ENCODE data around the gene TMEM164. TPM values are rescaled to one million over a fixed set of nuclear protein-coding genes. Genes with fewer than 3 reads are reported as not detected.
A peak's percentile ranks its signal among the peaks of the same experiment; 100 is the strongest.

The TMEM164 gene
- total and polyA plus RNA-seq, 12 donors: 8.7 to 32.2 (median 24.8) TPM

DNA sequence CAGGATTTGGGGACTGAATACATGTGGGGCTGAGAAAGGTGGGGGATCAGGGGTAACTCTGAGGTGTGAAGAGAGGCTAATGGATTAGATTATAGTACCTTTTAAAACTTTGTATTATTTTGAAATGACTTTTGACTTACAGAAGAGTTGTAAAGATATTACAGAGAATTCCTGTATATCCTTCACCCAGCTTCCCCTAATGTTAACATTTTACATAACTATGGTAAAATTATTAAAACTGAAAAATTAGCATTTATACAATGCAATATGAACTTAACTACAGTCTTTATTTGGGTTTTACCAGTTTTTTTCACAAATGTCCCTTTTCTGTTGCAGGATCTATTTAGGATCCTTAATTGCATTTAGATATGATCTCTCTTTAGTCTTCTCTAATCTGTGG lies 57.4 kb downstream of the TMEM164 start:
- H3K27ac ChIP-seq: no peak overlapping the region
- TF ChIP-seq, protein P1, sequence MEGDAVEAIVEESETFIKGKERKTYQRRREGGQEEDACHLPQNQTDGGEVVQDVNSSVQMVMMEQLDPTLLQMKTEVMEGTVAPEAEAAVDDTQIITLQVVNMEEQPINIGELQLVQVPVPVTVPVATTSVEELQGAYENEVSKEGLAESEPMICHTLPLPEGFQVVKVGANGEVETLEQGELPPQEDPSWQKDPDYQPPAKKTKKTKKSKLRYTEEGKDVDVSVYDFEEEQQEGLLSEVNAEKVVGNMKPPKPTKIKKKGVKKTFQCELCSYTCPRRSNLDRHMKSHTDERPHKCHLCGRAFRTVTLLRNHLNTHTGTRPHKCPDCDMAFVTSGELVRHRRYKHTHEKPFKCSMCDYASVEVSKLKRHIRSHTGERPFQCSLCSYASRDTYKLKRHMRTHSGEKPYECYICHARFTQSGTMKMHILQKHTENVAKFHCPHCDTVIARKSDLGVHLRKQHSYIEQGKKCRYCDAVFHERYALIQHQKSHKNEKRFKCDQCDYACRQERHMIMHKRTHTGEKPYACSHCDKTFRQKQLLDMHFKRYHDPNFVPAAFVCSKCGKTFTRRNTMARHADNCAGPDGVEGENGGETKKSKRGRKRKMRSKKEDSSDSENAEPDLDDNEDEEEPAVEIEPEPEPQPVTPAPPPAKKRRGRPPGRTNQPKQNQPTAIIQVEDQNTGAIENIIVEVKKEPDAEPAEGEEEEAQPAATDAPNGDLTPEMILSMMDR (IDR thresholded peaks at IDR 0.05): no peak
- TF ChIP-seq POLR2A (IDR thresholded peaks at IDR 0.05): no peak

DNA sequence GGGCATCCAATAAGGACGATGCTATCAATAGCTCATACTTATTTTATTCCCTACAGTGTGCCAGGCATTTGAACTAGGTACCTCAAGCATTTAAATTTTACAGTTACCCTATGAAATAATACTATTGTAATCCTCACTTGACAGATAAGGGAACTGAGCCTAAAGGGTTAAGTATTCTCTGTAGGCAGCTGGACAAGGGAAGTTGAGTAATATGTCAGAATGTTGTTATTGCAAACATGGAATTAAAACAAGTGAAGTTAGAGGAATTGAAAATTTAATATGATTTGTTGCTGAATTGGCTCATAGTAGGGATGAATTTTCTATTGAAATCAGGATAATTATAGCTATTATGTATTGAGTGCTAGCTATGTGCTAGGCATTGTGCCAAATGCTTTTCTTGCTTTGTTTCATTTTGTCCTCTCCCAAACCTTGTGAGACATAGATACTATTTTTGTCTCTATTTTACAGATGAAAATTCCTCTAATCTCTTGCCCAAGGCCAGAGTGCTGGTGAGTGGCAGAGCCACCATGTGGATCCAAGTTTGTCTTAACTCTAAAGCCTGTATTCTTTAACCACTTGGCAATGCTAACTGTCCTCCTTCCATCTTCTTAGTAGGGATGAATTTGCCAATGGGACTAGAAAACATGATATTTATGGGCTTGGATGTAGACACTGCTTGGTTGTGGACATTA lies 58.1 kb downstream of the TMEM164 start:
- intact Hi-C loops (cut with DNase I): no loop called here
- Histone ChIP-seq H3K27me3 (no peaks in the 10 kb centered on the region), H3K4me3 (no peak overlapping the region), H3K36me3 (replicated peaks in 1 of 2) (no peaks in the 10 kb centered on the region), H3K27ac (no peak overlapping the region), H3K9me3 (replicated peaks in 1 of 3) (no peaks in the 10 kb centered on the region), H3K4me1 (replicated peaks in 1 of 2) (peaks cover 0 to 9% of the 10 kb centered on the region in 2 donors)
- TF ChIP-seq, protein P1 (IDR thresholded peaks at IDR 0.05): no peak
- no peak for TF ChIP-seq POLR2A (IDR thresholded peaks at IDR 0.05)
- DNase-seq: peak in 6 of 7 donors; percentile 22 to 53 (median 46)
- 54 to 100% (median 75%) methylated on average over 1 of the region's 1 CpG for WGBS, 4 donors

More for the DNA sequence above, 57.4 kb downstream of the TMEM164 start:
- Histone ChIP-seq H3K4me3 (no peak overlapping the region), H3K36me3 (replicated peaks in 1 of 2) (no peaks in the 10 kb centered on the region), H3K27me3 (no peaks in the 10 kb centered on the region), H3K4me1 (replicated peaks in 1 of 2) (peaks cover 0 to 9% of the 10 kb centered on the region in 2 donors), H3K9me3 (replicated peaks in 1 of 3) (no peaks in the 10 kb centered on the region)
- intact Hi-C loops (cut with DNase I): no loop called here
- no peak for DNase-seq

DNA sequence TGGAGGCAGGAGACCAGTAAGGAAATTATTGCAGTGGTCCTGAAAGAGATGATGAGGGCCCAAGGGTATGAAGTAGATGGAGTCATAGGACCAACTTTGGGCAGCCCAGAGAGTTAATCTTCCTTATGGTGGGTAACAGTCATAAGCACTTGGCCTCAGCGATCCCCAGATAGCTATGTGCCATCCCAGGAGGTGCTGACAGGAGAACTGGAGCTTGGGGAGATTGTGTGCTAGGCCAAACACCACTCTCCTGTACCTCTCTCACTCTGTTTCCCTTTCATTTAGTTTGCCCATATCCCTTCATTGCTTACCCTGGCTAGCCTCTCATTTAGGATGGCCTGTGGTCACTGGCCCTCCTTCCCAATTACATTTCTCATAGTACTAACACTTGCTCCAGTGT lies 60.0 kb downstream of the TMEM164 start:
- intact Hi-C loops (cut with DNase I): no loop called here
- no peaks in the 10 kb centered on the region for H3K36me3 ChIP-seq (replicated peaks in 1 of 2)
- H3K4me1 ChIP-seq (replicated peaks in 1 of 2): peaks cover 0 to 9% of the 10 kb centered on the region in 2 donors
- H3K9me3 ChIP-seq (replicated peaks in 1 of 3): no peaks in the 10 kb centered on the region
- DNase-seq: no peak
- H3K27me3 ChIP-seq: no peaks in the 10 kb centered on the region
- H3K27ac ChIP-seq: no peak overlapping the region
- H3K4me3 ChIP-seq: no peak overlapping the region
- 82 to 100% (median 93%) methylated on average over 1 of the region's 1 CpG for WGBS, 4 donors
- TF ChIP-seq, protein P1 (IDR thresholded peaks at IDR 0.05): no peak
- no peak for TF ChIP-seq POLR2A (IDR thresholded peaks at IDR 0.05)

DNA sequence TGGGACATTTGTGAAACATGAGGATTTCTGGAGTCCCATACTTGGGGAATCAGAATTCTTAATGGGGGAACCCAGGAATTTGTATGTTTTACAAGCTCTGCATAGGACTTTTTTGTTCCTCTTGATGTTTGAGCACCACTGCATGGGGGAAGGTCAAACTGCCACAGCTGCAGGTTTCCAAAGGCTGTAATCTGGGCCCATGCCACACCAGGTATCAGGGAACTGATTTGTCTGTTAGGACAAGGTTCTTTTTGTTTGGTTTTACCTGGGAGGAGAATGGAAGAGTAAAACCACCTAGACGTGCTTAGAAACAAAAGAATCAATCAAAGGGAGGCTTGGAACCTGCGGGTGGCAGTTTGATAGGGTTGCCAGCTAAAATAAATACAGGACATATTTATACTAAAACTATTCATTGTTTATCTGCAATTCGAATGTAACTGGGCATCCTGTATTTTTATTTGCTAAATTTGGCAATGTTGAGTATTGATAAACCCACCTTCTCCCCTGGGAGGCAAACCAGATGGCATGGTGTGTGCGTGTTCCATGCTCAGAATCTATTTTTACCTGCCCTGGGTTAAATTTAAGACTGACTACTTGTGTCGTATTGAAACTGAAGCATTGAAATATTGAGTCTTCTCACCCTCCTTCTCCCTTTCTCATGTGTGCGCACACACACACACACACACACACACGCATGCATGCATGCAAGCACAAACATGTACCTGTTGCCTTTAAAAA lies 63.7 kb downstream of the TMEM164 start:
- intact Hi-C loops (cut with DNase I): no loop called here
- 64 to 91% (median 72%) methylated on average over 7 of the region's 7 CpGs for WGBS, 4 donors

More for the DNA sequence above, 63.7 kb downstream of the TMEM164 start:
- H3K36me3 ChIP-seq (replicated peaks in 1 of 2): no peaks in the 10 kb centered on the region
- no peak overlapping the region for H3K27ac ChIP-seq
- peaks cover 0 to 6% of the 10 kb centered on the region in 2 donors for H3K4me1 ChIP-seq (replicated peaks in 1 of 2)
- H3K4me3 ChIP-seq: no peak overlapping the region
- peaks cover 10% of the 10 kb centered on the region for H3K27me3 ChIP-seq
- DNase-seq: no peak
- TF ChIP-seq, protein P1 (IDR thresholded peaks at IDR 0.05): no peak
- TF ChIP-seq POLR2A (IDR thresholded peaks at IDR 0.05): no peak
- no peaks in the 10 kb centered on the region for H3K9me3 ChIP-seq (replicated peaks in 1 of 3)

Measured in adrenal gland (tissue), 12 donors.